GM18499 (cell line): ENCODE measurements around the gene JAM2.
"Not testable (repeated sequence)": the region's sequence is repeated elsewhere in the genome, so short reads cannot be mapped to it uniquely, and the experiment has no call there.

Source experiments
- ATAC-seq: cut with Tn5 transposase; IDR thresholded peaks from one replicate; pipeline ENCODE4 v1.9.1; 2021; ENCODE audit warnings: moderate number of reproducible peaks; ENCODE audit not compliant: insufficient read depth, unreplicated experiment

Gene JAM2

DNA sequence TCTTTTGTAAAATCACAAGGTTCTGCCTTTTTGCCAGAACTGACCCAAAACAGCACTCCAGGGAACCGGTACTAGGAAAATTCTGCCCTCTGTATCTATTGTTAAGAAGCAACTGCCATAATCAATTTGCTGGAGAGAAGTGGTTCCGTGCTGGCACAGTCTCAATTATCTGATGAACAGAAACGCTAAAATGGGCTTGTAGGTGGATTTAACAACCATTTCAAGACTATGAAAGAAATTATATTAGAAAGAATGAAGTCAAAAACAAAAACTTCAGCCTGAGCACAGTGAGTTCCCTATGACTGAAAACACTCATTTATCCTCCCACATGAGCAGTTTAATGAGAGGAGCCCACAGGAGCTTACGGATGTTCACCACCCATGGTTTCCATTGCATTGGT, 4.4 kb downstream of the JAM2 start:
- ATAC-seq, result no peak

DNA sequence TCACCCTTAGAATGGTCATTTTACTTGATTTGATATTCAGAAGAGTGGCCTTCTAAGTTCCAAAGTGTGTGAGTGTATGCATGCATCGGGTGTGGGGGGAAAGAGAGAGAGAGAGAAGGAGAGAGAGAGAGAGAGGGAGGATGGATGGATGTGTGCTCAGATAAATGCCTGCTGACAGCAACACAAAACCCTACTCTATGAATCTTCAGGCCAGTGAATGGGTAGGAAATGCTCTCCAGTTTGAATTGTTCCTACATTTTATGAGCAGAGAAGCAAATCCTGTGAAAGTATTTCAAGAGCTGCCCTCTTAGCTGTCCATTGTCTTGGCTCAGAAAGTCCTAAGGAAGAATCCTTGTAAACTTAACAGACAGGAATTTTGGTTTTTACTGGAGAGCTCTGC, 7.4 kb downstream of the JAM2 start:
- no peak for ATAC-seq

DNA sequence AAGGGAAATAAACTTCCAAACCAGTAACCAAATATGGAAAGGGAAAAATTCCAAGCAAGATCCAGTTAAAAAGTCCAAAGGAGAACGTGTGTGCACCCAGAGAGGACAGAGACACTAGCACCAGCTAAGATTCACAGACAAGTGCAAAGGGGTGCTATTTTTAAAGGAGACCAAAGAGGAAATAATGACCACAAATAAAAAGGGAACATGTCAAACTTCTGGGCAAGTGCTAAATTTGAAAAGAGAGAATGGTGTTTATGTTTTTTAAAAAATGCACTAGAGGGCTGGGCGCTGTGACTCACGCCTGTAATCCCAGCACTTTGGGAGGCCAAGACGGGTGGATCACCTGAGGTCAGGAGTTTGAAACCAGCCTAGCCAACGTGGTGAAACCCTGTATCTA, 8.6 kb downstream of the JAM2 start:
- no peak for ATAC-seq

DNA sequence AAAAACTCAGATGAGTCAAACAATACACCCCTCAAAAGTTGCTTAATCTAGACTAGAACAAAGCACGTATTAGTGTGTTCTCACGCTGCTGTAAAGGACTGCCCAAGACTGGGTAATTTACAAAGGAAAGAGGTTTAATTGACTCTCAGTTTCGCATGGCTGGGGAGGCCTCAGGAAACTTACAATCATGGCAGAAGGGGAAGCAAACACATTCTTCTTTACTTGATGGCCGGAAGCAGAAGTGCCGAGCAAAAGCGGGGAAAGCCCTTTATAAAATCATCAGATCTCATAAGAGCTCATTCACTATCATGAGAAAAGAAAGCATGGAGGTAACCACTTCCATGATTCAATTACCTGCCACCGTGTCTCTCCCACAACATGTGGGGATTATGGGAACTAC, 10.1 kb downstream of the JAM2 start:
- ATAC-seq, result no peak

DNA sequence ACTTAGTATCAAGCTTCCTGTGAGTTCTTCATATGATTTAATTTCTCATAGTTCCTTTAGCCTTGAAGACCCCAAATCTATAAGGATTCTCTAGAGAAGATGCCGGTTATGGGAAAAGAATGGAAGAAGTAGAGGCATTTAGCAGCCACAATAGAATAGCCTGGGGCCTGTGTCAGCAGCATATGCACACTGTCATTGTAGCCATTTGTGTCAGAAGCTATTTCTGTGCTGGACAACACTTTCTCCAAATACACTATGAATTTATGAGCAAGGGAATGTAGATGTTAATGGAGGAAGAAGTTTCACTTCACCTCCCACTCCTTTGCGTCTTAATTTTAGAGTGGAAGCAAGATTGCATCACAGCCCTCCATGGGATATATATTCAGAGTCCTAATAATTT, 17.4 kb downstream of the JAM2 start:
- ATAC-seq, result no peak

DNA sequence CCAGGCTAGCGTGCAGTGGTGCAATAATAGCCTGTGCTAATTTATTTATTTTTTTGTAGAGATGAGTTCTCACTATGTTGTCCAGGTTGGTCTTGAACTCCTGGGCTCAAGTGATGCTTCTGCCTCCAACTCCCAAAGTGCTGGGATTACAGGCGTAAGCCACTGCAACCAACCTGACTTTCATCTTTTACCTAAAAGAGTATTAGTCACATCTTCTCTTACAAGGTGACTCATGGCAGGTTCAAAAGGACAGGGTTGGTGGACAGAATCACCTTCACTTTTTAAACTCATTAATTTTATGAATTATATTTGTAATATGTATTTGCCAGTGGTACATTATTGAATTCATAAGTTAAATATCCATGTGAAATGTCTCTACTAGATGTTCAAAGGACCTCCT, 18.1 kb downstream of the JAM2 start:
- no peak for ATAC-seq

DNA sequence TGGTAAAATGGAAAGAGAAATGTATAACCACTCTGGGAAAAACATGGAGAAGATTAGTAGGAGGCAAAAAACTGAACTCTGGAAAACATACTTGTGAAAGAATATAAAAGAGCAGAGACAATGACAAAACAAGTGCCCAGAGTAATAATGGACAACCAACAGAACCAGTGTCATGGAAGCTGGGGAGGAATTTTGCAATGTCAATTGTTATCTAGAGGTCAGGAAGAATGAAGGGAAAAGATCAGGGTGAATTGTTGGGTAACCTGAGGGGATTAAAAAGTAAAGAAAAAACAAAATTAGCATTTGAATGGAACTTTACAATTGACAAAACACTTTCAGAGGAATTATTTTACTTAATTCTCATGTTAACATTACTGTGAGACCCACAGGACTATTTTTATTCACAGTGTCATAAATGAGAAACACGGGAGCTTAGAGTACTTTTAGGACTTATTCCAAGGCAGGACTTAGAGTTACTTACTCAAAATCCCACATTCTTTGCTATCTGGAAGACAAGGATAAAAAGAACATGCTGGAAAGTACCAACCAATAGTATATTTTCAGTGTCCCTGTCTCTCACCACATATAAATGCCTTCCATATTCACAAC, 19.5 kb downstream of the JAM2 start:
- ATAC-seq, result no peak

DNA sequence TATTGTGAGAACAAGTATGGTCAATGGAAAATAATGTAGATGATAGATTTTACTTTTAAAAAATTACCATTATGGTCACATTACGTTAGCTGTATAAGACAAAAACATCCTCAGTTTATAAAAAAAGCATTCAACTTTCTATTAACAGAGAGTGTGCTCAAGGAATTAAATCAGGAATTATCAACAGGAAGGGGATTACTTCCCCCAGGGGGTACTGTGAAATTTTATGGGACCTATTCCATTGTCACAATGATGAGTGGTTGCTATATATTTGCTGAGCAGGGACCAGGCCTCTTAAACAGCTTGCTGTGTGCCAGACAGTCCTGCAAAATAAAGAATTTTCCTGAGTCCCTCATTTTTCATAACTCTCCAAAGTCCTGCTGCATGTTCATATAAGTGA, 21.2 kb downstream of the JAM2 start:
- ATAC-seq, result no peak

DNA sequence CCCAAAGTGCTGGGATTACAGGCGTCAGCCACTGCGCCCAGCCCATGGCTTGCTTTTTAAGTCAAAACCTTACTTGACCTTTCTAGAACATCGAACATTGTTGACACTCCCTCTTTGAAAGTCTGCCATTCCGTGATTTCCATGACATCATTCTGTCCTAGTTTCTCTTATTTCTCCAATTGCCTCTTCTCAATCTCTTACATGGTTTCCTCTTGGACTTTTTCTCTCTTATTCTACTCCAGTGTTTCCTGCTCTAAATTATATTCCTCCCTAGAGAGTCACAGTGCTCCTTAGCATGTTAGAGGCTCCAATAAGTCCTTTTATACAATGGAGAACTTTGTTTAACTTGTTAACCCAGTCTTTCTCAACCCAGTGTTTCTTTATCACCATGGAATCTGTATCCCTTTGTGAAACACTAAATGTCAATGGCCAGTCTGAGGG, 25.5 kb downstream of the JAM2 start:
- no peak for ATAC-seq

DNA sequence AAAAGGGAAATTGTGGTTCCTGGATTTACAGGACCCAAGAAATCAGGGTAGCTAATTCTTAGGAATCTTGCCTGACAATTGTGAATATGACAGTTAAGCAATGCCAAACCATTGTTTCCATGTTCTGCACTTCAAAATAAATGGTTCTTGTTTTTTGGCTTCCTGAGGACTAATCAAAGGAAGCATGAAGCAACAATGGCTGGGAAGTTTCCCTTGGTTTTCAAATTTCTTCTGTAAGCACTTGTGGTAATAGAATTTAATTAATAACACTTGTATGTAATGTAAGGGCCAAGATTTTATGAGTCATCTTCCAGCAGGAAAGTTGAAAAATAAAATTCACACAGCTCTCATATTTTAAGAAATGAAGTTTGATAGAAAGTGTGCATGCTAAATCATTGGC, 31.7 kb downstream of the JAM2 start:
- ATAC-seq, result no peak

DNA sequence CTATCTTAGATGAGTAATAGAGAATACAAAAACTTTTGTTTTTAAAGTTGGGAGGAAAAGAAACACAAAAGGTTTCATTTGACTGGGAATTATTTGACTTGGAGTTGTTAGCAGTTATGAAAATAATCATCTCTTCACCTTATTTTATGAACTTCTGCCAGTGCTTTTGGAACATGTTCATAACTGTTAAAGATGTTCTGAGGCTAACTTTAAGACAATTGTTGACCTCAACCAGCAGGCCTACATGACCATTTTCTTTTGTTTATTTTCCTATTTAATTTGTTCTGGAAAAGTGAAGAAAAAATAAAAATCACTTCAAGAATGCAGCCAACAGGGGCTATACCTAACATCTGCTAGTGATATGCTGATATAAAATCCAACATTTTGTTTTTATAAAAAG, 37.4 kb downstream of the JAM2 start:
- ATAC-seq, result no peak

DNA sequence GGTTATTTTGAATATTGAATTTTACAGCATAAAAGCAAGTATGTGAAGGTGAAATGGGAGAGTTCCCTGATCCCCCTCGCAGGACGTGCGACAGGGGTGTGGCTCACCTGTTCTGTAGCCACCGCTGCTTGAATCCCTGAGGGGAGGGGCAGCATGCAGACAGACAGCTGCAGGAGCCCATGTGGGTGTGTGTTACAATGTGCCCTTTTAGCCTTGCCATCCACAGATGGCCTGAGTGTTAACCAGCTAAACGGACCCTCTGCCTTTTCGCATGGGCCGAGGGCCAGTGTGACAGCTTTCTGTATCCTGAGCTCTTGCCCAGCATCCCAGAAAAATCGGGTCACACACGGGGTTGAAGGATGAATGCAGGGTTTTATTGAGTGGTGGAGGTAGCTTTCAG, 43.3 kb downstream of the JAM2 start:
- ATAC-seq, result no peak

DNA sequence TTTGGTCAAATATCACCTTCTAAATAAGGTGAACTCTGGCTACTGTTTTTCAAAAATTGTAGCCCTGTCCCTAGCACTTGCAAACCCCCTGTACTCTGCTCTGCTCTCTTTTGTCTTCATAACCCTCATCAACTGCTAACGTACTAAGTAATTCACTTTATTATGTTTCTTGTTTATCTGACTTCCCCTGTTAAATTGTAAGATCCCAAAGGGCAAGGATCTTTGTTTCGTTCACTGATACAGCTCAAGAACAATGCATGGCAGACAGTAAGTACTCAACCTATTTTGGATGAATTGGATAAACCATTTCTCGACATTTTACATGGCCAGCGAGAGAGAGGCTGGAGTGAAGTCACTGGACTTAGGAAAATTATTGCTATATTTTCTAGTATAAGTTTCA, 48.7 kb downstream of the JAM2 start:
- ATAC-seq, result no peak

DNA sequence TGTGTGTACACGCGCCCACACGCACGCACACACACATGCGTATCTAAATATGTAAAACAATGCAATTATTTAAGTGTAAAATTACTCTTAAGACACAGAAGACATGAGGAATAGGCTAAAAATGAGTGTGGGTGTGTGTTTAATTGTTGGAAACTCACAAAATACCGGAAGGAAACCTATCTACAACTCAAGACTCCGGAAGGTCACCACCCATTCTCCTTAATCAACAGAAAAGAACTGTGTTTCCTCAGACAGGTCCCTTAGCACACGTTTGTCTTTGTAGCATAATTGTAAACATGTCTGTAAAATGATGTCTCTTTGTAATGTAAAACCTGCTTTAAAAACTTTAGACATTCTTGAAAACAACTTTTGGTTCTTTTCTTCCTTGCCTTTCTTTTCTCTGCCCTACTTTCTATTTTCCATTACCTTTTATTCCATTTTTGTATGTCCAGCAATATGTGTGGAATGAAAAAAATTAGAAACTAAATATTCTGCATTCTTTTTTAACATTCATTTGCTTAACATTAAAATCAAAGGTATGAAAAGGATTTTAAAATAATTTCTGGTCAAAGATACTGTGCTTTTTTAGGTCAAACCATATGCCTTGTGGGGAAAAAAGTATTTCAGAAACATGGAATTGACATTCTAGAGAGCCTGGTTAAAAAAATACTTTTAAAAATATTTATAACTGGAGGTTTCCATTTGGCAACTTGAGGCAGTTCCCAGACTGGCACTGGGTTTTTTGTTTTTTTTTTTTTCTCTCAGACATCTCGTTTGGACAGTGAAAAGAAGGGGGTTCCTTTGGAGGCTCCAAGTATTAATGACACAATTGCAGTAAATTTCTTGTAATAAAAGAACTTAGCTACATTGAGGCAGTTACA, 49.5 kb downstream of the JAM2 start:
- ATAC-seq, result no peak

DNA sequence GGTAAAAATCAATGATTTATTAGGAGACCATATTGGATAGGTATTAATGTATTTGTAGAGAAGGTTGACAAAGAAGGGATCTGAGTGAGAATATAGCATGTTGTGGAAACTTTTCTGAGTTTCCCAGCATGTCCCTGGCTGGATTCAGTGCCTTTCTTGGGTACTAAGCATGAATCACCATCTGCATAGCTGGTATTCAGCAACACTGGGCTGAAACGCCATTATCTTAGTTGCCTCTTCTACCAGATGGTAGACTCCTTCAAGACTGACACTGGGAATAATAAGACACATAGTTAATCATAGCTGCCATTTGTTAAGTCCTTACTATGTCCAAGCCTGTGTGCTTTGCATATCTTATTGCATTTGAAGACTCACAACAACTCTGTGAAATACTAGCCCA, 50.2 kb downstream of the JAM2 start:
- ATAC-seq, result no peak

DNA sequence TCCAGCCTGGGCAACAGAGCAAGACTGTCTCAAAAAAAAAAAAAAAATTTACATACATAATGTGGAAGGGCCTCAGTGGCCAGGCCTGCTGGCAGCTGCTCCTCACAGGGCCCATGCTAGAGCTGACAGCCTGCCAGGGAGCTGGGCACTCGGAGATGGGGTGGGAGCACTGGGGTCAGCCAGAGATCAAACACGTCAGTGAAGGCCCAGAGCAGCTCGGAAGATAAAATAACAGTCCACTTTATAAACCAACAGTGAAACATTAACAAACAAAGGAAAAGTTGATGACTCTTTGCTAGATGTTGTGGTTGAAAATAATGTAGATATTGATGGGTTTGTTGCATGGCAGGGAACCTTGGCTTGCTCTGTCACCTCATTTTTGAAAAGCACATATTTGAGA, 52.9 kb downstream of the JAM2 start:
- ATAC-seq, result no peak

DNA sequence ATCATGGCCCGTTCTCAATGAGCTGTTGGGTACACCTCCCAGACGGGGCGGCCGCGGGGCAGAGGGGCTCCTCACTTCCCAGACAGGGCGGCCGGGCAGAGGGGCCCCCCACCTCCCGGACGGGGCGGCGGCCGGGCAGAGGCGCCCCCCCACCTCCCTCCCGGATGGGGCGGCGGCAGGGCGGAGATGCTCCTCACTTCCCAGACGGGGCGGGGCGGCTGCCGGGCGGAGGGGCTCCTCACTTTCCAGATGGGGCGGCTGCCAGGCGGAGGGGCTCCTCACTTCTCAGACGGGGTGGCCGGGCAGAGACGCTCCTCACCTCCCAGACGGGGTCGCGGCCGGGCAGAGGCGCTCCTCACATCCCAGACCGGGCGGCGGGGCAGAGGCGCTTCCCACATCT, 56.4 kb downstream of the JAM2 start:
- ATAC-seq, result not testable (repeated sequence)

DNA sequence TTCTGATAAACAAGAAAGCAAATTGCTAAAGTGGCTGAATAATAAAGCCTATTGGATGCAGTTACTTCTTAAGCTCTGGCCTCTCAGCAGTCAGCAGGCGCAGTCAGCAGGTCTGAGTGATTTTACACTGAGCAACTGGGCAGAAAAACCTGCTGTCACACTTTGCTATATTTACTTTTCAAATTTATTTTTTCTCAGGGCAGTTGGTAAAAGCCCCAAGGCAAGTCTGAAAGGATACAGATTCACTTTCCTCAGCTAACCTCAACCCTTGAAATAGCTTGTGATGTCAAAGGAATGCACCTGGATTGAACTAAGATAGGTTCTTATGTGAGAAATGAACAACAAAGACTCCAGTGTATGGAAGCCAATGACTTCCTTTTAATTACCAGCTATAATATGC, 61.7 kb downstream of the JAM2 start:
- ATAC-seq, result no peak

DNA sequence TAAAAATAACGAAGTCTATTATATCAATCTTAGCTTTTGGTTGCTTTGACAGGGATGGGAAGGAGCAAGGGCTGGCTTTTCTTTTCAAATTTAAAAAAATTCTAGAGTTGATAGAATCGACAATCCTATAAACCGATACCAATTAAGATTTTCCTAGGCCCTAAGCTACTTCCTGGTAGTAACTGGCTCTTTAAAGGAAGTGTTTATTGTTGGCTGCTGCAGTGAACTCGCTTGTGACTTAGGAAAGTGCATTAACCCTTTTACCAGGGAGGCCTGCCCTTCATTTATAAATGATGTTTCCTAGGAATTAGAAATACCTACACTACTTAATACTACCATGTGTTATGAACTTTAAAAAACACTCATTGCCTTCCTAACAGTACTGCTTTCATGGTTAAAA, 62.5 kb downstream of the JAM2 start:
- no peak for ATAC-seq

DNA sequence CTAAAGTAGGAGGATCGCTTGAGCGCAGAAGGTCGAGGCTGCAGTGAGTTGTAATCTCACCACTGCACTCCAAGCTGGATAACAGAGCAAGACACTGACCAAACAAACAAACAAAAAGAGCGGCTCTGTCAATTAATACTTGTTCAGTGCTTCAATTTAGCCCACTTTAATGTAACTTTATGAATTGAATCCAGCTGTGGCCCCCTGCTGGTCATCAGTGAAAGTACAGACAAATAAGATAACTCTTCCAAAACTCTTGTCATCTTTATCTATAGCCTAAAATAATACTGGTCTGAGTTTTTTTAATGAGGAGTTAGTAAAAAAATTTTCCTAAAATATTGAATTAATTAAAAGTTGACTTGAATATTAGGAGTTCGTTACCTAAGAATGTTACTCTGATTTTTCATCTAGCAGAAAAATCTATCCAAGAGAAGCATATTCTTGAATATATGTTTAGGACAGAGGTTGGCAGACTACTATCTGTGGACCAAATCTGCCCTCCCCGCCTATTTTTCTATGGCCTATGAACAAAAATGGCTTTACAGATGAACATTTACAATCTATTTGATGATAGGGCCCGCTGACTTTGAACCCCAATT, 69.5 kb downstream of the JAM2 start:
- no peak for ATAC-seq

DNA sequence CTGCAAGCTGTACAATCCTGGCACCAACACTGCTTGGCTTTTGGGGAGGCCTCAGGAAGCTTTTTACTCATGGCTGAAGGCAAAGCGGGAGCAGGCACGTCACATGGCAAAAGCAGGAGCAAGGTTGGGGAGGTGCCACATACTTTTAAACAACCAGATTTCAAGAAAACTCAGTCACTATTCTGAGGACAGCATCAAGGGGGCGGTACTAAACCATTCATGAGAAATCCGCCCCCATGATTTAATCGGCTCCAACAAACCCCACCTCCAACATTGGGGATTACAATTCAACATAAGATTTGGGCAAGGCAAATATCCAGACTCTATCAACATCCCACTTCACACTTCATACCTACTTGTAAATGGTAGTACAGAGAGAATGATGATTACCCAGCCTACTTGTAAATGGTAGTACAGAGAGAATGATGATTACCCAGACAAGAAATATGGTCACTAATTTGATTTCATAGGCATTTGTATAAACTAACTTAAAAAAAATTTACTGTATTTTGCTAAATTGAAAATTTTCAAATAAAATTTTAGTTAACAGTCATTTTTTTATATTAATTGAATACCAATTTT, 70.7 kb downstream of the JAM2 start:
- no peak for ATAC-seq
